ENCODE results near the gene IGFBP7.
"Not testable (repeated sequence)": the region's sequence is repeated elsewhere in the genome, so short reads cannot be mapped to it uniquely, and the experiment has no call there.

Gene IGFBP7

DNA sequence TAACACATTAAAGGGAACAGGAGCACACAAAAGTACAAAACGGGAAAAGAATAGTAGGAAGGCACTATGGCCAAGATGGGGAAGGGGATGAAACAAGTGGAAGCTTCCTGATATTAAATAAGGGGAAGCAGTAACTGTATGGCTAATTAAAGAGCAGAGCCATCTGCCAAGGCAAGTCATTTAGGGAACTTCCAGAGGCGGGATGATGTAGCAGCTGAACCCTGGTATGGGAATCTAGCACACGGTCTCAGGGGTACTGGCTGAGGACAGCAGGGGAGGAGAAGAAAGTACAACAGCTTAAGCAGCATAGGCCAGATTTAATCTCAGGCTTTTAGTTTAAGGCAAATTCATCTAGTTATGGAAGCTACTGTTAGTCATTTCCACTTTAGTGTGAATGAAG, 59.1 kb downstream of the IGFBP7 start:
- no peak for DNase-seq (ENCODE audit: low spot score)
- TF ChIP-seq CTCF (IDR thresholded peaks at IDR 0.05; ENCODE audit: extremely low read depth, missing control alignments), result no peak

- no peak for DNase-seq (ENCODE audit: low spot score)
- TF ChIP-seq CTCF (IDR thresholded peaks at IDR 0.05; ENCODE audit: extremely low read depth, missing control alignments), result no peak
Observed at GRCh38 chr4:57048590-57049304, 61.4 kb downstream of the IGFBP7 start.

DNA sequence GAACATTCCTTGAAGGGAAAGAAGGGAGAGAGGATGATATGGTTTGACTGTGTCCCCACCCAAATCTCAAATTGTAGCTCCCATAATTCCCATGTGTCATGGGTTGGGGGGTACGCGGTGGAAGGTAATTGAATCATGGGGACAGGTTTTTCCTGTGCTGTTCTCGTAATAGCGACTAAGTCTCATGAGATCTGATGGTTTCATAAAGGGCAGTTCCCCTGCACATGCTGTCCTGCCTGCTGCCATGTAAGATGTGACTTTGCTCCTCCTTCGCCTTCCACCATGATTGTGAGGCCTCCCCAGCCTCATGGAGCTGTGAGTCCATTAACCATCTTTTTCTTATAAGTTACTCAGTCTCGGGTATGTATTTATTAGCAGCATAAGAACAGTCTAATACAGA, 63.1 kb downstream of the IGFBP7 start:
- DNase-seq (ENCODE audit: low spot score), result not testable (repeated sequence)

DNA sequence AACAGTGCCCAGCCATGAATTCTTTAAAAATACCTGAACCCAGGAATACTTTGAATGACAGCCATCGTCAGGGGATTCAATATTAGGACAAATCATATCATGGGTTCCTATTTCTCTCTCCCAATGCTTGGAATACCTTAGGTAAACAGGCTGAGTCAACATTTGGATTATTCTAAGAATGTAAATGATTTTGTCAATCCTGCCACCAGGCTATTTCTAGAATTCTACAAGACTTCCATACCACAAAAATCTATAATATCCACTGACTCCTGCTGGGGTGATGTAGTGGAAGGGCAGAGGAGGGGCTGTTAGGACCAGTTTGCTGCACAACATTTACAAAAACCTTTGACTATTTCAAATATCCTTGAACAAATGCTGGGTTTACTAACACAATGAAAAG, 65.2 kb downstream of the IGFBP7 start:
- TF ChIP-seq CTCF (IDR thresholded peaks at IDR 0.05; ENCODE audit: extremely low read depth, missing control alignments), result no peak
- DNase-seq (ENCODE audit: low spot score), result no peak

- TF ChIP-seq CTCF (IDR thresholded peaks at IDR 0.05; ENCODE audit: extremely low read depth, missing control alignments), result no peak
- no peak for DNase-seq (ENCODE audit: low spot score)
Observed at GRCh38 chr4:57044279-57044678, 65.9 kb downstream of the IGFBP7 start.

- TF ChIP-seq CTCF (IDR thresholded peaks at IDR 0.05; ENCODE audit: extremely low read depth, missing control alignments), result no peak
- no peak for DNase-seq (ENCODE audit: low spot score)
Observed at GRCh38 chr4:57043347-57044251, 66.6 kb downstream of the IGFBP7 start.

DNA sequence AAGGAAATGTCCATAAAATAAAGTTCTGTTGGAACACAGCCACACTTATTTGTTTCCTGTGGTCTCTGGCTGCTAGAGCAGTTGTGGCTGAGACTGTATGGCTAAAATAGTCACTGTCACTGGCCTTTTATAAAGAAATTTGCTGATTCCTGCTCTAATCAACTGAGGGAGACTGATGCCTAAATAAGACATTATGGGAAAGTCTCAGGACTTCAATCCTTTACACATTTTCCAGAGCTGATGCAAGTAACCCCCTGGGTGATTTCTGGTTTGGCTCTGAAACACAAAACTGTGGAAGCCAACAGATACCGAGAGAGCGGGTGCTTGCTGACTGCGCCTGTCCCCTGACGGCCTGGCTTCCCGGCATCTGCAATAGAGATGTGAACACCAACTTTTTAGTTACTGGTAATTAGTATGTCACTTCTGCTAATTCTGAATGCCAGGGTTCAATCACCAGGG, 67.4 kb downstream of the IGFBP7 start:
- DNase-seq (ENCODE audit: low spot score), result no peak

More for the DNA sequence above, 67.4 kb downstream of the IGFBP7 start:
- TF ChIP-seq CTCF (IDR thresholded peaks at IDR 0.05; ENCODE audit: extremely low read depth, missing control alignments), result no peak
